ENCODE data around the gene GOLT1B. TPM values are rescaled to one million over a fixed set of nuclear protein-coding genes. Genes with fewer than 3 reads are reported as not detected.

Gene GOLT1B
- total RNA-seq, 2 experiments from 2014 or later: 37.3 to 37.5 TPM

DNA sequence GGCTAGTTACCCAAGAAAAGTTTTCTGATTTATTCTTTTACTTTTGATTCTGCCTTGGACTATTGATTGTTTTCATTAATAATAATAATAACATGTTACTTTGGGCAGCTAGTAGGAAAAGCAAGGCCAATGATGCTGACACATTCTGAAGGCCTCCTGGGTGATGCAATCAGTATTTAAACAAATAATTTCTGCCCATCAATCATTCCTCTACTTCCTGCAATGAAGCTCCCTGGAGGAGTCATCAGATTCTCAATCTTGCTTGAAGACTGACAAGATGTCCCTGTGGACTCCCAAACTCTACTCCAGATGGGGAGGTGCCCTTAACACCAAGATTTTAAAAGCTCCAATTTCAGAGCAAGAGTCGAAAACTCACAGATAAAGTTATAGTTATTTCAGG is 24.5 kb downstream of the GOLT1B start, which contains the start of gene SPX:
SPX (plus strand) TSS at position 244 of the 400 bp plus-strand sequence. CDS start 177 bp downstream, outside the sequence.
- DNase-seq: no peak
- no peaks in the 10 kb centered on the region for H3K36me3 Mint-ChIP-seq (ENCODE audit: low read depth)
- no peaks in the 10 kb centered on the region for H3K9me3 Mint-ChIP-seq (ENCODE audit: insufficient read depth)
- CTCF ChIA-PET: interaction anchor here (0.7 to 1.2 kb wide), 3 partner anchors 16 to 230 kb away, joined by 3 to 4 read pairs (median 3); partner anchors contain the start of gene GOLT1B
- ATAC-seq: no peak
- peaks cover 4% of the 10 kb centered on the region for H3K4me1 Mint-ChIP-seq (ENCODE audit: low read depth)
- peak within 1 kb of the TSS; percentile 46 for H3K4me3 Mint-ChIP-seq
- no peak within 1 kb of the TSS for H3K27ac Mint-ChIP-seq
- peaks cover 40% of the 10 kb centered on the region for H3K27me3 Mint-ChIP-seq (ENCODE audit: low read depth)
- POLR2A ChIA-PET: no interaction called here

DNA sequence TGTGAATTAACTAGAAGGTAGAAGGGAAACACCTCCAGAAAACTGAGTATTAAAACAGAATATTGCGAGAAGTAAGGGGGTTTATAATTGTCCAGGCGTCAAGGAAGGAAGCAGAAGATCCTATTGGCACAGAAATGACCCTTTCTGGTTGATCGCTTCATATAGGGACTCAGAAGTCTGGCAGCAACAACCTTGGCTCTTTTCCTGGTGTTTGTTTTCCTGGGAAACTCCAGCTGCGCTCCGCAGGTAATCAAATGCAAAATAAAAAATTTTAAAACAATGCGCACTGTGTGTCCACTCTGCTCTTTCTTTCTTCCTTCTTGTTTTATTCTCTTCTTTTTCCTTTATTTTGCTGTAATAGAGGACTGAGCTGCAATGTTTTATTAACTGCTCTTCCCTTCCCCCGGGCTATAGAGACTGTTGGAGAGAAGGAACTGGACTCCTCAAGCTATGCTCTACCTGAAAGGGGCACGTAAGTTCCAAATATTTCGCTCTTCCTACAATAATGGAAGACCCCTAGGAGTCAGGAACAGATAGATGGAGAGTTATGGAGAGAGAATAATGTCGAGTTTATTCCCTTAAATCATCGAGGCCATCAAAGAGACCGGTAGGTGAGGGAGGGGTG is 25.2 kb downstream of the GOLT1B start:
- Mint-ChIP-seq H3K4me1 (ENCODE audit: low read depth) (peaks cover 4% of the 10 kb centered on the region), H3K36me3 (ENCODE audit: low read depth) (no peaks in the 10 kb centered on the region), H3K27ac (no peak overlapping the region), H3K9me3 (ENCODE audit: insufficient read depth) (no peaks in the 10 kb centered on the region), H3K27me3 (ENCODE audit: low read depth) (peaks cover 44% of the 10 kb centered on the region), H3K4me3 (peak overlapping the region; percentile 46)
- ChIA-PET POLR2A (interaction anchor here (1.1 kb wide), 1 partner anchor 8 kb away, joined by 4 read pairs; no protein-coding TSS in a partner anchor), CTCF (interaction anchor here (0.7 to 1.2 kb wide), 4 partner anchors 16 to 230 kb away, joined by 3 to 4 read pairs (median 3); partner anchors contain the start of gene GOLT1B)
- DNase-seq (no peak), ATAC-seq (no peak)

DNA sequence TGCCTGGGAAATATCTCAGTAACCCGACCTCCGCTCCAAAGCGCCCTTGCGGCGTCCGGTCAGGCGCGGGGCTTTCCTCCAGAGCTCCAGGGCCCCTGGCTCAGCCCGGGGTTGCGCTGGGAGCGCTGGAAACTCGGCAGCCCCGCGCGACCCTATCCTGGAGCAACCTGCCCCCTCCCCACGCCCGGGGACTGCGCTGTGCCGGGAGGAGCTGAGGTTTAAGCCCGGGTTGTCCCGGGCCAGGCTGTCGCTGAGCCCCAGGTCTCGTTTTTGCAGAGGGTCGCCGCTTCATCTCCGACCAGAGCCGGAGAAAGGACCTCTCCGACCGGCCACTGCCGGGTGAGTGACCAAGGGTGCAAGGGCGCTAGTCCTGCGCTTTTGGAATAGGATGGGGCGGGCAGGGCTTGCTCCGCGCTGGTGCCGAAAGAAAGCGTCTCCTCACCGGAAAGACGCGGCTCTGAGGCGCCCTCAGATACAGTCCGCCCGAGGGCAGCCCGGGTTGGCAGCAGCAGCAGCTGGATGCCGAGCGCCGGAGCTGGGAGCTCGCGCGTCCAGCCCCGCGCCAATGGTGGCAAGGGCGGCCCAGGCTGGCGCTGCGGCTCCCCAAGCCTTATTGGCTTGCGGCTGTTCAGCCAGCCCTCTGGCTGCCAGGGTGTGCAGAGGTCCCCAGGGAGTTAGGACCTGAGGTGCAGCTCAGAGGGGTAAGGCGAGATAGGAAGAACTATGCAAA is 26.0 kb downstream of the GOLT1B start:
- peaks cover 4% of the 10 kb centered on the region for H3K4me1 Mint-ChIP-seq (ENCODE audit: low read depth)
- H3K9me3 Mint-ChIP-seq (ENCODE audit: insufficient read depth): no peaks in the 10 kb centered on the region
- H3K27me3 Mint-ChIP-seq (ENCODE audit: low read depth): peaks cover 42% of the 10 kb centered on the region
- CTCF ChIA-PET: interaction anchor here (0.9 to 1.2 kb wide), 4 partner anchors 15 to 218 kb away, joined by 3 to 4 read pairs (median 3); partner anchors contain the start of gene GOLT1B
- no peaks in the 10 kb centered on the region for H3K36me3 Mint-ChIP-seq (ENCODE audit: low read depth)
- H3K4me3 Mint-ChIP-seq: peak overlapping the region; percentile 73
- H3K27ac Mint-ChIP-seq: no peak overlapping the region
- DNase-seq: peak; percentile 71
- peak; percentile 99 for ATAC-seq
- POLR2A ChIA-PET: interaction anchor here (0.6 to 1.1 kb wide), 3 partner anchors 9 to 49 kb away, joined by 3 to 4 read pairs (median 4); no protein-coding TSS in a partner anchor

DNA sequence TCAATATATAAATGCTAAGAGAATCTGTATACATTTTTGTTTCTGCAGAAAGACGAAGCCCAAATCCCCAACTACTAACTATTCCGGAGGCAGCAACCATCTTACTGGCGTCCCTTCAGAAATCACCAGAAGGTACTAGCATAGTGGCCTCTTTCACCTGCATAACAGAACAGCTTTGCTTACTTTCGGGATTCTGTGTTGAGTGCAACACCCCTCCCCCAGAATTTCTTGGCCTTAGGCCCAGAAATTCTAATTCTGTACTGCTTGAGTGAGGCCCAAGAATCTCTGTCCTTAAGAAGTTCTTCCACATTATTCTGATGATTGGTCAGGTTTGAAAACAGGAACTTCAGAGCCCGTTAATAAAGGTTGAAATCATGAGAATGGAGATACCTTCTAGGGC is 27.4 kb downstream of the GOLT1B start:
- CTCF ChIA-PET: interaction anchor here (1.2 kb wide), 2 partner anchors 120 to 151 kb away, joined by 3 read pairs; no protein-coding TSS in a partner anchor
- H3K9me3 Mint-ChIP-seq (ENCODE audit: insufficient read depth): no peaks in the 10 kb centered on the region
- H3K36me3 Mint-ChIP-seq (ENCODE audit: low read depth): no peaks in the 10 kb centered on the region
- H3K27ac Mint-ChIP-seq: no peak overlapping the region
- ATAC-seq: no peak
- H3K4me1 Mint-ChIP-seq (ENCODE audit: low read depth): peaks cover 4% of the 10 kb centered on the region
- DNase-seq: no peak
- H3K27me3 Mint-ChIP-seq (ENCODE audit: low read depth): peaks cover 37% of the 10 kb centered on the region
- no peak overlapping the region for H3K4me3 Mint-ChIP-seq
- POLR2A ChIA-PET: no interaction called here

DNA sequence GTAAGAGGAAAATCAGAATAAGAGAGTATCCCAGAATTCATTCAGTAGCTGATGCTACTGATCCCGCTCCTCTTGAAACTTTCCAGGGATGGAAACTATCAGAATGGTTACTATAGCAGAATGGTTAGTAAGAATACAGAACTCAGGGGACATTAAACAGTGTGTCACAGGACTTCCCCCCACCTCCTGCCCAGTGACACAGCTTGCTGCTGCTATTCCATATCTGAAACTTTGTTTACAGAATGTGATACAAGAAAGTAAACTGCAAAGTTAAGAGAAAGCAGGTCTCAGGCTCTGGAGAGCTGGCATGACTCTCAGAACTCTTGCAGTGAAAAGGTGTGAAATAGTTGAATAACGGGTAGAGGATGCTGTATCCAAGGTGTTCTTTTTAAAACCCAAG is 27.9 kb downstream of the GOLT1B start:
- Mint-ChIP-seq H3K36me3 (ENCODE audit: low read depth) (no peaks in the 10 kb centered on the region), H3K27ac (no peak overlapping the region), H3K4me3 (no peak overlapping the region), H3K4me1 (ENCODE audit: low read depth) (peaks cover 4% of the 10 kb centered on the region), H3K27me3 (ENCODE audit: low read depth) (peaks cover 33% of the 10 kb centered on the region), H3K9me3 (ENCODE audit: insufficient read depth) (no peaks in the 10 kb centered on the region)
- ChIA-PET POLR2A (interaction anchor here (0.9 kb wide), 1 partner anchor 28 kb away, joined by 3 read pairs; the partner anchor contains the start of genes GOLT1B and RECQL), CTCF (interaction anchor here (1.2 kb wide), 1 partner anchor 151 kb away, joined by 3 read pairs; no protein-coding TSS in a partner anchor)
- no peak for DNase-seq
- ATAC-seq: no peak

DNA sequence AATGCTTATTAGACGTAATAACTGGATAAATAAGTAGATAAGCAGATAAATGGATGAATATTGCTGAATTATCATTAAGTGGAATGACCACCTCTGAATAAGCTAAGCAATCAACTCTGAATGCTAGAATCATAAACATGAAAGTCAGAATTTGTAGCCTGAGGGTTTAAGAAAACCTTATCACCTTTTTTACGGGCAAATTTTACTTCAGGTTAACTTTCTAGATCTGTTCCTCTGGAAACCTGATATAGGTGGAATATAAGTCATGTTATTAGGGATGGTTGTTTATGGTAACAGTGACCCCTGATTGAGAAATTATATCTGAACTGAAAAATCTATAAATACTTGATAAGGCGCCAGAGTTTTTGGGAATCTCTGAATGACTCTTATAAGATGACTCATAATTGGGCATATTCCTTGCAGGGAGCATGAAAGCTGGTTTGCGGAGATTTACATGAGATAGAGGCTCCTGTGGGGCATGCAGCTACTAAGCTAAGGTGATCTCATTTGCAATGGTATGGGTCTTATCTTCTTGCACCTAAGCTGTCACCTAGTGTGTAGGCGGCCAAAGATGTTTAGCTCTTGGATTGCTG is 36.6 kb downstream of the GOLT1B start:
- Mint-ChIP-seq H3K36me3 (ENCODE audit: low read depth) (no peaks in the 10 kb centered on the region), H3K4me3 (no peak overlapping the region), H3K27ac (no peak overlapping the region), H3K27me3 (ENCODE audit: low read depth) (peaks cover 4% of the 10 kb centered on the region), H3K4me1 (ENCODE audit: low read depth) (no peaks in the 10 kb centered on the region), H3K9me3 (ENCODE audit: insufficient read depth) (no peaks in the 10 kb centered on the region)
- ATAC-seq: no peak
- POLR2A ChIA-PET: no interaction called here
- no peak for DNase-seq
- CTCF ChIA-PET: interaction anchor here (1.0 kb wide), 1 partner anchor 10 kb away, joined by 3 read pairs; no protein-coding TSS in a partner anchor

DNA sequence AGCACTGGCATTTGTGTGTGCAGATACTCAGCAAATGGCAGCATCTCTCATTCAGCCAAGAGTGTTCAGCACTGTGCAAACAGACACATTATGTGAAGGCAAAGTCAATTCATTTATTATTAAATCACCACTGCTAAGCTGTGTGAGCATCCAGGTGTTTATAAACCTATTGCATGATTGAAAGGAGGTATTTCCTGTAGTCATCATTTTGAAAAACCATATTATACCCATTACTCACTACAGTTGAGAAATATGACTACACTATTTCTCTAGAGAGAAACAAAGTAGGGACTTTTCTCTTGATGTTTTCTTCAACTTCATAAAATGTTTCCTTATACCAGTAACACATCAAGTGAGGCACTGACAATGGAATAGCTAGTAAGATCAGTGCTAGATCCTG is 38.2 kb downstream of the GOLT1B start:
- H3K36me3 Mint-ChIP-seq (ENCODE audit: low read depth): no peaks in the 10 kb centered on the region
- no peaks in the 10 kb centered on the region for H3K4me1 Mint-ChIP-seq (ENCODE audit: low read depth)
- ATAC-seq (no peak), DNase-seq (no peak)
- ChIA-PET POLR2A (no interaction called here), CTCF (no interaction called here)
- no peak overlapping the region for H3K27ac Mint-ChIP-seq
- H3K9me3 Mint-ChIP-seq (ENCODE audit: insufficient read depth): no peaks in the 10 kb centered on the region
- no peak overlapping the region for H3K4me3 Mint-ChIP-seq
- H3K27me3 Mint-ChIP-seq (ENCODE audit: low read depth): peaks cover 3% of the 10 kb centered on the region

DNA sequence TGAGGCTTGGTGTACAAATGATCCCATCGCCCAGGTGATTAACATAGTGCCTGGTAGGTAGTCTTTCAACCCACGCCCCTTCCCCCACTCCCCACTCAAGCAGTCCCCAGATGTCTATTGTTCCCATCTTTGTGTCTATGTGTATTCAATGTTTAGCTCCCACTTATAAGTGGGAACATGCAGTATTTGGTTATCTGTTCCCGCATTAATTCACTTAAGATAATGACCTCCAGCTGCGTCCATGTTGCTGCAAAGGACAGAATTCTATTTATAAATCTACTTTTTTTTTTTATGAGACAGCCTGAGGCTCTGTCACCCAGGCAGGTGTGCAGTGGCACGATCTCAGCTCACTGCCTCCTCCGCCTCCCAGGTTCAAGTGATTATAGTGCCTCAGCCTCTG is 40.2 kb downstream of the GOLT1B start:
- no peak overlapping the region for H3K27ac Mint-ChIP-seq
- DNase-seq (no peak), ATAC-seq (no peak)
- ChIA-PET POLR2A (interaction anchor here (1.0 kb wide), 1 partner anchor 40 kb away, joined by 3 read pairs; the partner anchor contains the start of genes GOLT1B and RECQL), CTCF (no interaction called here)
- H3K4me1 Mint-ChIP-seq (ENCODE audit: low read depth): no peaks in the 10 kb centered on the region
- no peak overlapping the region for H3K4me3 Mint-ChIP-seq
- H3K9me3 Mint-ChIP-seq (ENCODE audit: insufficient read depth): no peaks in the 10 kb centered on the region
- no peaks in the 10 kb centered on the region for H3K36me3 Mint-ChIP-seq (ENCODE audit: low read depth)
- H3K27me3 Mint-ChIP-seq (ENCODE audit: low read depth): peaks cover 2% of the 10 kb centered on the region

DNA sequence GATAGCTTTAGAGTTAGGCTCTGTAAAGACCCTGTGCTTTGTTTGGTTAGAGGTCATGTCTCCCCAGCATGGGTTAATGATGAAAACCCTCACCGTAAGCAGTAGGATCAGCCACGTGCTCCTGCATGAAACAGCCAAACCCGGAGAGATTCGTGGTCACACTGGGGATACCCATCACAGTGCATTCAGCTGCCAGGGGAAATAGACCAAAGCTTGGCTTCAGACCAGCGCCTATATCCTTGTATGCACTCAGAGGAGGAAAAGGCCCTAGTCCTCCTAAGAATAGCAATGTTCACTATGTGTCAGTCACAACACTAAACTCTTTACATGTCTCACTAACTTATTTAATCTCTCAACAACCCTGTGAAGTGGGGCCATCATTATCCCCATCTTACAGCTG is 40.8 kb downstream of the GOLT1B start:
- Mint-ChIP-seq H3K27me3 (ENCODE audit: low read depth) (peaks cover 2% of the 10 kb centered on the region), H3K4me1 (ENCODE audit: low read depth) (no peaks in the 10 kb centered on the region), H3K9me3 (ENCODE audit: insufficient read depth) (no peaks in the 10 kb centered on the region), H3K27ac (no peak overlapping the region), H3K4me3 (no peak overlapping the region), H3K36me3 (ENCODE audit: low read depth) (no peaks in the 10 kb centered on the region)
- POLR2A ChIA-PET: interaction anchor here (1.0 kb wide), 1 partner anchor 41 kb away, joined by 3 read pairs; the partner anchor contains the start of genes GOLT1B and RECQL
- CTCF ChIA-PET: interaction anchor here (1.2 kb wide), 1 partner anchor 15 kb away, joined by 3 read pairs; no protein-coding TSS in a partner anchor
- DNase-seq (no peak), ATAC-seq (no peak)

DNA sequence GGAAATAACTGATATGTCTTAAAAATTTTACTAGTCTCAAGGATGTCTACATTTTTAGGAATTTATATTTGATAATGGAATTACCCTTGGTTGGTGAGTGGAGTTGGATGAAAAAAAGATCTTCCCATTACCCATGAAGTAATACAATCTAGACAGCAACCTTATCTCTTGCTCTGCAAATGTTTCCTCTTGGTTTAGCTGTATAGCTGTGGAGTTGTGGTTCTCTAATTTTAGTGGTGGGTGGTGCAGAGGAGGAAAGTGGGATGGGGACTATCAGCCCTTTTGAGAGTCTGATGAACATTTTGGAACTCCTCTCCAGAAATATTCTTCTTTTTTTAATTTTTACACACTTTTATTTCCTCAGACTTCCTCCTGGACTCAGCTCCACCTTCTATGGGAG is 41.6 kb downstream of the GOLT1B start:
- no peak overlapping the region for H3K4me3 Mint-ChIP-seq
- H3K27me3 Mint-ChIP-seq (ENCODE audit: low read depth): peaks cover 2% of the 10 kb centered on the region
- ChIA-PET POLR2A (no interaction called here), CTCF (interaction anchor here (1.0 to 1.2 kb wide), 2 partner anchors 16 to 137 kb away, joined by 3 read pairs; no protein-coding TSS in a partner anchor)
- ATAC-seq (no peak), DNase-seq (no peak)
- no peaks in the 10 kb centered on the region for H3K4me1 Mint-ChIP-seq (ENCODE audit: low read depth)
- no peaks in the 10 kb centered on the region for H3K36me3 Mint-ChIP-seq (ENCODE audit: low read depth)
- H3K27ac Mint-ChIP-seq: no peak overlapping the region
- H3K9me3 Mint-ChIP-seq (ENCODE audit: insufficient read depth): no peaks in the 10 kb centered on the region

DNA sequence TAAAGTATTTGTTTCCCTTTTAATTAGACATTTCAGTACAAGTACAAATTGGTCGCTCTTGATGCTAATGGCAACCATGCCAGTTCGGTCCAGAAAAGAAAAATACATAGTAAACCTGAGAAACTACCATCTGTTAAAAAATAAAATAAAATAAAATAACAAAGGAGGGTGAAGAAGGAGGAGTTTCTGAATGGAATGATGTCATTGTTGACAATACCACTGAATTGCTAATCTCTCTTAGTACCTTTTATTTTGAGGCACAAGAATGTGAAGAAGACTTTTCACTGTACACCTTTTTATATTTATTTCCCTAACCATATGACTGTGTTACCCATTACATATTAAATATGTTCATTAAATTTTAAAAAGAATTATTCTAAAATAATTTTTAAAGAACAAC is 44.0 kb downstream of the GOLT1B start:
- POLR2A ChIA-PET: no interaction called here
- DNase-seq (no peak), ATAC-seq (no peak)
- CTCF ChIA-PET: no interaction called here
- Mint-ChIP-seq H3K27me3 (ENCODE audit: low read depth) (peaks cover 2% of the 10 kb centered on the region), H3K36me3 (ENCODE audit: low read depth) (no peaks in the 10 kb centered on the region), H3K9me3 (ENCODE audit: insufficient read depth) (no peaks in the 10 kb centered on the region), H3K4me3 (no peak overlapping the region), H3K27ac (no peak overlapping the region), H3K4me1 (ENCODE audit: low read depth) (no peaks in the 10 kb centered on the region)
